Epithelial cell of esophagus (primary cell): Measurements from ENCODE around the gene GUCA2B.

ENCODE experiments used
- DNase-seq: peaks from one replicate; pipeline ENCODE4 v3.0.0; 2010; ENCODE audit warnings: low read depth
- H3K4me3 ChIP-seq: 2 replicates; pipeline ENCODE4 v1.5.1; 2011; ENCODE audit warnings: mild to moderate bottlenecking, low read length, control low read depth
- CTCF ChIP-seq: IDR thresholded peaks from 2 replicates; pipeline ENCODE4 v1.5.1; 2011; ENCODE audit warnings: low read depth, mild to moderate bottlenecking, low read length, control low read depth, inconsistent platforms; ENCODE audit not compliant: insufficient read depth; ENCODE audit errors: missing control alignments

Gene GUCA2B

GRCh38 chr1:42157667-42158066 lies 4.5 kb downstream of the GUCA2B start:
- H3K4me3 ChIP-seq, result no peak overlapping the region
- no peak for DNase-seq
- no peak for TF ChIP-seq CTCF

- DNase-seq, result no peak
- no peak for TF ChIP-seq CTCF
- no peak overlapping the region for H3K4me3 ChIP-seq
Measured at GRCh38 chr1:42158189-42158588, 5.0 kb downstream of the GUCA2B start.

GRCh38 chr1:42162181-42162580 lies 9.0 kb downstream of the GUCA2B start:
- no peak overlapping the region for H3K4me3 ChIP-seq
- no peak for DNase-seq
- TF ChIP-seq CTCF, result no peak

GRCh38 chr1:42163114-42163513 lies 9.9 kb downstream of the GUCA2B start:
- no peak for DNase-seq
- TF ChIP-seq CTCF, result no peak
- no peak overlapping the region for H3K4me3 ChIP-seq

GRCh38 chr1:42163536-42164503 lies 10.6 kb downstream of the GUCA2B start:
- peak; percentile 5 for TF ChIP-seq CTCF
- DNase-seq, result no peak
- H3K4me3 ChIP-seq, result no peak overlapping the region

GRCh38 chr1:42164551-42165420 lies 11.6 kb downstream of the GUCA2B start, which contains the start of gene GUCA2A:
TSS of gene GUCA2A (minus strand) at chr1:42164745. CDS start at chr1:42164712, 33 bp downstream.
- H3K4me3 ChIP-seq, result no peak within 1 kb of the TSS
- TF ChIP-seq CTCF, result no peak
- DNase-seq, result no peak
